OCI-LY1 (cell line): Measurements from ENCODE around the gene KCTD1.

ENCODE experiments used
- CTCF ChIP-seq: fragments of 200-600 bp; sonication (generic), shearing (Covaris generic); IDR thresholded peaks from 2 replicates; pipeline ENCODE4 v1.5.1; 2017; ENCODE audit warnings: mild to moderate bottlenecking, antibody characterized with exemption, low read length, moderate library complexity, mixed read lengths
- EZH2 ChIP-seq: fragments of 200-600 bp; sonication (generic), shearing (Covaris generic); IDR thresholded peaks from 2 replicates; pipeline ENCODE4 v1.8.0; 2017; ENCODE audit warnings: borderline replicate concordance, mixed run types, mild to moderate bottlenecking, antibody characterized with exemption, low read length, moderate library complexity, mixed read lengths

- TF ChIP-seq CTCF (no peak), EZH2 (no peak)
Observed at GRCh38 chr18:26454616-26455015, 93.7 kb downstream of the KCTD1 start.
